ENCODE data around the gene AFF3.

The AFF3 gene

DNA sequence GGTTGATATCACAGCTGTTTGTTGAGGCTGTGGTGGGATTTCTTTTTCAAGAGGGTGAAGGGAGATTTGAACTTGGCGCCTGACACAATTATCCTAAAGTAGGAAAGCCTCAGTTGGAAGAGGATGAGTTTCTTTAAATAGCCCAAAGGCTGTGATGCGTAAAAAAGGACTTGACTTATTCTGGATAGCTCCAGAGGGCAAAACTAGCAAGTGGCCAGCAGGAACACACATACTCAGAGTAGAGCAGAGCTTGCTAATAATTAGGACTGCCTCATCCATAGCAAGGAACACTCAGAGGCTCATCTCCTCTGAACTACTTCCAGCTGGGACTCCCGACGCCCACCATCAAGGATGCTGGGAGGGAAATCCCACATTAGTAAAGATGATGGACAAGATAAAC, 74.0 kb downstream of the AFF3 start:
- DNase-seq (ENCODE audit: low read depth) = no peak

DNA sequence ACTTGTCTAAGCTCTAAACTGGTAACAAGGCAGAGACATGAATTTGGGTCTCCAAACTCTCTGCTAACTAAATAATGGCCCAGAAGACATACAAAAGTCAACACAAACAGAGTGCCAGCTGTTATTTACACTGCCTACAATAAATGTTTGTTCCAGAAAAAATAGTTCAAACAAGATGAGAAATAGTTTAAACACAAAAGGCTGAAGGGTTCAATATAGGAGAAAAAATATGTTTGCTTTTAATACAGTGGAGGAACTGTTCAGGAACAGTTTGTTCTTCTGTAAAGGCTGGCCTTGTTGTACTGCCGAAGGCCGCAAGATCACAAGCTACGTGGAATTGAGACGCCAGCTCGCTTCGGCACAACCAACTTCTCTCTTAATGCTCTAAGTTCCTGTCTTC, 74.6 kb downstream of the AFF3 start:
- DNase-seq (ENCODE audit: low read depth) = no peak

DNA sequence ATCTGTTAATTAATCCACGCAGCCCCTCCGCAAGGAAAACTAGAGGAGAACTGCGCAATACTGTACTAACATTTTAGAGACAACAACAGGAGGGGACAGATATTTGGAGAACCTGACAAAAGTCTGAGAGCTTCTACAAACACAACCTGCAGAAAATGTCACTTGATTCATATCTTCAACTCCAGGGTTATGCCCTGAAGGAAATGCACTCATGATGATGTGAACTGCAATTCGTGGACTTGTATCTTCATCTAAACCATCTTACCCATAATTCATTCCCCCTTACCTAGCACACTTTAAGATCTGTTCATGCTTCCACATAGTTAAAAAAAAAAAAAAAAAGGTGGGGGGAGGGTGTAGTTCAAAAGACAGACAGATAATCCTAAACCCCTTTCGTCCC, 75.5 kb downstream of the AFF3 start:
- DNase-seq (ENCODE audit: low read depth) = no peak

DNA sequence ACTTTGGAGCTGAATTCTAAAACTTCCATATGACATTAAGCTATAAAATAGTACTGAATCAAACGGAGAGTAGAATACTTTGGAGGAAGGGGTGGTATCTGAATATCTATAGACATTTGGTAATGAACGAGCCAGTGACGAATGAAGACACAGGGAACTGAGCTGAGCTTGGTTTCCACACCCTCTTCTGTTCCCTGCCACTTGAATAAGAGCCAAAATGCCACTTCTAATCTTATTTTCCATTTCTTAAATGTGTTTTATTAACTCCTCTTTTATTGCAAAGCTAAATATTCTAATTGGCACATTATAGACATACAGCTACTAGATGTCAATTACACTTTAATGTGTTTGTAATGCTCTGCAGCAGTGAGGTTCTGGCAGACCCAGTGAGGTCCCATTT, 76.1 kb downstream of the AFF3 start:
- DNase-seq (ENCODE audit: low read depth) = no peak

DNA sequence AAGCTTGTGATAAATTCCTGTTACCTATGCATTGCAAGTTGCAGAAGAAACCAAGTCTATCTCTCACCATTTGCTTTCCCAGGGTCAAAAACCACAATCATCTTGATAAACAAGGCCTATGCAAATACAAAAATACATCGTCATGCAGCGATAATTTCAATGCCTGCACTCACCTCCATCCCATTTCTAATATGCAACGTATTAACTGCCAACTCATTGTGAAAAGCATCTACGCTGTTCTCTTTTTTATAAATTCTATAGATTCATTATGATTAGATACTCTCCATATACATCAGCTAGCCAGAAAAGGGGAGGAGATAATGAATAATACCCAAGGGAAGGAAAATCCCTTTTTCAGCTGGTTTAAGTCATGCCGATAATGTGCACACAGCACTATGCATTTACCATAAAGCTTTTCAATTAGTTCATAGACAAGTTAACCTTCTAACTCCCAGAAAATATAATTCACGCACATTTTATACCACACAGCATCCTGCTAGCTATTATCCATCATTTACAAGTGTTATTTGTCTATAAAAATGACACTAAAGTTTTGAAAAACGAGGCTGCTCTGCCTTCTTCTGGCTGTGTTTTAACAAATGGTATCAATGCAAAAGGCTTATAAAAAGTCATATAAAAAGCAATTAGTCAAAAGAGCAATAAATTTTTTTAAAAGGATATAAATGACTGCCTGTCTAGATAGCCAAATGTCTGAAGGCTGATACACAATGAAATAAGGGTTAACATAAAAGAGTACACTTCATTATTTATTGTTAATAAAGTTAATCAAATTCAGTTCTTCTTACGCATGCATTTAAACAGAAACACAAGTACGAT, 77.6 kb downstream of the AFF3 start:
- no peak for DNase-seq (ENCODE audit: low read depth)

DNA sequence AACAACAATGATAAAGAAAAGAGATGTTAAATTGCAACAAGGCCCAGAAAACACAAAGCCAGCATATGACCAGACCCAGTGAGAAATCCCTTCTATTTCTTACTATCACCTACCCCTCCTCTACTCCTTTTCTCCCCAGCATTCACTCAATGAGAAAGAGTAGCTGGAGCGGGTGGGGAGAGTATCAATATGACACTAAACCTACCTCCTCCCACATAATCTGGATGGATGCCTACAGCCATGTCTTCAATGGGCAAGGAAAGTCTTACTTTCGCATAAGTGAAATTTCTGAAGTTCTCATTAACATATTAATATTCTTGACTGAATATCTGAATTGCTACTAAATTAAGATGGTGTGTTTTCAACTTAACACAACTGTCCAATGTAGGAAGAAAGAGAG, 78.2 kb downstream of the AFF3 start:
- no peak for DNase-seq (ENCODE audit: low read depth)

DNA sequence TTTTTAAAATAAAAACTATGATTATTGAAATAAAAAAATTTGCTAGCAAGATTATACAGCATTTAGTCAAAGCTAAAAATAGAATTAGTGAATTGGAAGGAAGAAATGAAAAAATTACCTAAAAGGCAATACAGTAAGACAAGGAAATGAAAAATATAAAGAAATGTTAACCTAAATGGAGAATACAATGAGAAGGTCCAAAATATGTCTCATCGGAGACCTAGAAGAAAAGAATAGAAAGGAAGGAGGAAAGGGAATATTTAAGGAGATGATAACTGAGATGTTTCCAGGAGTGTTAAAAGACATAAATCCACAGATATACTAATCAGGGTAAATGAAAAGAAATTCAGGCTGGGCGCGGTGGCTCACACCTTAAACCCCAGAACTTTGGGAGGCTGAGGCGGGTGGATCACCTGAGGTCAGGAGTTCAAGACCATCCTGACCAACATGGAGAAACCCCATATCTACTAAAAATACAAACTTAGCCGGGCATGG, 78.9 kb downstream of the AFF3 start:
- DNase-seq (ENCODE audit: low read depth) = no peak

DNA sequence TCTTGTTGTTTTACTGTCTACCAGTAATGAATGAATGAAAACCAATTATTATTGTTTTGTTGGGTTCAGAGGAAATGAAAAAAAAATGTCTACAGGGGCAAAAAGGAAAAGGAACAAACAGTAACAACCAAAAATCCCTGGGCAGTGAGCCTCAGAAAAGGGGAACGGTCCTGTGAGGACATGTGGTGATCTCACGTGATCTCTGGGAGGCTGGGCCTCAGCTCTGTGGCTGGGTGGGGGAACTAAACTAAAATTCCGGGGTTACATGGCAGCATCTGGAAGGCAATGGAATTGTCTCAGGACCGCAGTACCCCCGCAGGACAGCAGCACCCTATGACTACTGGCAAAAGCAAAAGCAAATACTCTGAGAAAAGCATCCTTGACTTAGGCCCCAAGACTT, 80.1 kb downstream of the AFF3 start:
- no peak for DNase-seq (ENCODE audit: low read depth)

DNA sequence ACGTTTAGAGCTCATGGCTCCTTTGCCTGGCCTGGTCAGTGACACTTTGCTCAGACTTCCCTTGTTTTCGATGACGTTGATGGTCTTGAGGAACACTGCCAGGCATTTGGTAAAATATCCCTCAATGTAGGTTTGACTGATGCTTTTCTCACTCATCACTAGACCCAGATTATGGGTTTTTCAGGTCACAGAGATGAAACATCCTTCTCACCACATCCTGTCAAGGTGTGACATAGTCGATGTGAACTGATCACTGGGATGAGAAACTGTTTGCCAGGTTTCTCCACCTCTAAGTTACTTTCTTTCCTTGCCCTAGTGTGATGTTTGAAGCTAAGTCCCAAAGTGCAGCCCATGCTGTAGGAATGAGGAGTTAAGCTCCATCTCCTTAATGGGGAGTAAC, 81.5 kb downstream of the AFF3 start:
- DNase-seq (ENCODE audit: low read depth) = no peak

DNA sequence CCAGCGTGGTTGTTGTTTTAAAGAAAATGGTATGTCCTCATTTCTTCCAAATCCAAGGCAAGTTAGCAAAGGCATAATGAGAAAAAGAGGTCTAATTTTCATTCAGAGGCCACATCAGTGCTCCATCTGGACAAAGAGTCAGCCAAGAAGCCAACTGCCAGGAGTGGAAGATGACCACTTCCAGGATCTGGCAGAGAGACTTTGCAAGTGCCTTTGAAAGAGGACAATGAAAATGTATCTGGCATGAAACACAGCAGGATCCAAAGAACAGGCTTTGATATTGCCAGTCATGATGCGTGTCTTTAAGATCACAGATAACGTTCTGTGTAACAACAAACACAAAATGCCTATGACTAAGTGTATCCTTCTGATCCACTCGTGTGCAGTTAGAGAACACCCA, 82.8 kb downstream of the AFF3 start:
- DNase-seq (ENCODE audit: low read depth) = no peak

DNA sequence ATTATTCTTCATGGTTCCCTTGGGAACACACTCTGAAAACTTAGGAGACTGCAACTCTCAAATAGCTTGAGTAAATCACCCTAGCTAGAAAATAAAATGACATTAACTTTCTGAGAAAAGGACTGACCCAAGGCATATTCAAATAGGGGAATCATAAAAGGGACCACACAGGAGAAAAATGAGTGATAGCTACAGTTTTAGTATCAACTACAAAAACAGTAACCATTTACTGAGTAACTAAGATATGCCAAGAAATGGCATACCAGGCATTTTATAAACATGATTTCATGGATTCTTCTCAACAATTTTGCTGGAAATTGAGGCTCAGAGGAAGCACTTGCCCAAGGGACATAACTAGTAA, 84.5 kb downstream of the AFF3 start:
- DNase-seq (ENCODE audit: low read depth) = no peak

DNA sequence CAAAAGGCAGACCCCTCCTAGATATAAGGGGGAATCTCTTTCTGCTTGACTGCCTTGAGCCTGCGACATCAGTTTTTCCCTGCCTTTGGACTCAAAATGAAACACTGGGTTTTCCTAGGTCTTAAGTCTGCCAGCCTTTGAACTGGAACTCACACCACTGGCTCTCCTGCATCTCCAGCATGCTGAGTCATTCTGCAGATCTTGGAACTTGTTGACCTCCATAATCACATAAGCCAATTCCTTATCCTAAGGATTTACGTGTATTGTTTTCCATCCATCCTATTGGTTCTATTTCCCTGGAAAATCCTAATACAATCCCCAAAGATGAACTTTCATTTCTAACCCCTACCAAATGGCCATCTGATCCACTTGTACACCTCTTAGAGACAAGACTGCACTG, 88.0 kb downstream of the AFF3 start:
- no peak for DNase-seq (ENCODE audit: low read depth)

DNA sequence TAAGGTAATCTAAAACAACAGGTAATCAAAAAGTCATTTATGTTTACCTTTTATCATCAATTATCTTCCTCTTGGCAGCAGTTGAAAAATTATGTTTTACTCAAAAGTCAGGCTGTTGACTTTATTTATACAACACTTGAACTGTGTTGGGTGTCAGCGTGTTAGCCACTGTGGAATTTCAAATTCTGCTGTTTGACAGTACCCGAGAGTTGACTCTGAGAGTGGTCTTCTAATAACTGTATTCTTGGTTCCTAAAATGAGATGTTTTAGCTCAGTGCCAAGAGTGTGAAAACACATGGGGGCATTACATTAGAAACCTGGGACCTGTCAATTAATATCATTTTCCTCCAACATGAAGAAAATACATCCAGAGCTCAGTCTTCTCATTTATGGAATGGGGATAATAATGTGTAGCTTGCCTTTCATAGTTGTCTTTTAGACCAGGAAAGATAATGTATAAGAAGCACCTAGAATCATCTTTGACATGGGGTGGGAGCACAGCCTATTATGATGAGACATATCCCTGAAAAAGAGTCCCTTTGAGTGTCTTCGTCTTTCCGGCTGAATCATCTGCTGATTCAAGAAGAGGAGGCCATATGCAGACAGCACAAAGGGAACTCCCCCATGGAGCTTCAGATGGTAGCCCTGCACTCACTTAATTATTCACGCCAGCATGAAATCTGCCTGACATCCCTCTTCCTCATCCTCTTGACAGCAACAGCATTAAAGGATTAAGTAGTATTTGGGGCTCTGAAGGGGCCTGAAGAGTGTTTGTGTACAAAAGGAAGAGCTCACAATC, 89.1 kb downstream of the AFF3 start:
- no peak for DNase-seq (ENCODE audit: low read depth)

DNA sequence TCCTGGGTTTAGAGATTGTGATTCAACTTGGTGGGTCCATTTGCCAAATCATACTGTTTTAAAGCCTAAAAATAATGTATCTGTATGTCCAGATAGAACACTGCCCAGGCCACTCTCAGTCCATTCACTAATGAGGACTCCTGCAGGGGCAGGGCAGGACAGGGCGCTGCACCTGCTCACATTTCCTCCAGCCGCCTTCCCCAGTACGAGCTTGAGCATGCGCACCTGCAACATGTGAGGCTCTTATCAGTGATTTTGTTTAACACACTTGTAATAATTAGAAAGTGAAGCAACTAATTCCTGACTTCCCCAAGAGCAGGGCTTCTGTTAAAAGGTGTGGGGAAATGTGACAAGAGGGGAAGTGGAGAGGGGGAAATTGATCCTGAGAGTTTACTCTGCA, 89.7 kb downstream of the AFF3 start:
- DNase-seq (ENCODE audit: low read depth) = no peak

DNA sequence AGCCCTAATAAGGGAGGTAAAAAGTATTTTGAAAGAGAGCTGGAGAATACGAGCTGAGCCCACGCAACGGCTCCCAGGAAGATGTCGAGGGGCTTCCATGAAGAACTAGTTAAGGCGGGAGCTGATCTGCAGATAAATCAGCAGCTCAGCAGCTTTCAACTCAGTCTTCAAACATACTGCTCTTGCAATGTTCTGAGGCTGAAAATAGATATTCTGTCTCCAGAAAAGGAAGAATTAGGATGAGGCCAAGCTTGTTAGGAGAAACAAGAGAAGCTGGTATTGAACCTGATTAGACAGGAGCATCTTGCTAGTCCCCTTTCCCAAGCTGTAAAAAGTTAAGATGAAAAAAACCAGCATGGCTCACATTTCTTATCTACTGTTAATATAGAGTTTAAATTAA, 91.1 kb downstream of the AFF3 start:
- no peak for DNase-seq (ENCODE audit: low read depth)

DNA sequence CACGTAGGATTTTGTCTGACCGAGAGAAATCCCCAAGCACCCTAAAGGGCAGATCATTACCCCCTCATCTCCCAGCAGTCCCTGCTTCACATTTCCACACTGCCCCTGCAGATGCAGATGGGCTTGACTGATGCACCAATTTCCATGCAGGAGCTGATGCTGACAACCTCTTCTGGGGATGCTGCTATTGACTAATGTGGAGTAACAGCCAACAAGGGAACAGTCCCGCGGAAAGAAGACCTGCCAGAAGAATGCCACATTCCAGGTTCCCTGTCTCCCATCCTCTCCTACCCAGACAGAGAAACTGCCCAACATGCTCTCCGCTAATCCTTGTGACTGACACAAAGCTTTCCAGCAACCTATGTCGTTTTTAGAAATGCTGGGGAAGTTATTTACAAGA, 91.7 kb downstream of the AFF3 start:
- no peak for DNase-seq (ENCODE audit: low read depth)

DNA sequence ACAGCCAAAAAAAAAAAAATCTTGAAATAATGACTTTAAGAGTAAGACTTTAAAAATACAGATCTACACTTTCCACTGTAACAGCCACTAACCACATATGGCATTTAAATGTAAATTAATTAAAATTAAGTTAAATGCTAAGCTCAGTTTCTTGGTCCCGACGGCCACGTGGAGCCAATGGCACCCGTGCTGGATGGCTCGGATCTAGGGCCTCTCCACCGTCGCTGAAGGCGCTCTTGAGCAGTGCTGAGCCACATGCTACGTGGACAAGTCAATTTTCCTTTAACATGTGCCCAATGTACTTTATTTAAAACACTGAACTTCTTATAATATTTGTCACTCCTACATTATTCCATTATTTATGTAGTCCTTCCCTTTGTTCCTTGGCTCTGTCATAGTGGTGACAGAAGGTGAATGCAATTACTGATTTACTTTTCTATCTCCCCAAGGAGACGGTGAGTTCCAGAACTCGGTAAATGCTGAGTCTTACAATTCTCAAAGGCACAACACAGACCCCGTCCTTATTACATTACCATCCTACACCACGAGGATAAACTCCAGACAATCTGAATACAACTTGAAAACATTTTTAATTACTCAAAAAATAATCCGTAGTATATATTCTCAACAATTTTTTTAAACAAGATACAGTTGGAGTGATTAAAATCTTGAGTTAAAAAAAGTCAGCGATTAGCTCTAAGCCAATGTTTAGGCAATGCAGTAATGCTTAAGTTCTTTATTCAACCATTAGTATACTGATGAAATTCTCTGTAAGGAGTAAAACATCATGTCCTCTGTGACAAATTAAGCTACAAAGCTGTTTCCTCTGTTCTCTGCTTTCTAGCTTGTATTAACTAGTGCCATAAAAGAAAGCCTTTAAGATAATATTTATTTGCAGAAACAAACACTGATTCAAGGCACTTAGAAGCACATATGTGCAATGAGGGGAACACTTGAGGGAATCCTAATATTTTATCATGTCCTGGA, 95.1 kb downstream of the AFF3 start:
- DNase-seq (ENCODE audit: low read depth) = no peak

DNA sequence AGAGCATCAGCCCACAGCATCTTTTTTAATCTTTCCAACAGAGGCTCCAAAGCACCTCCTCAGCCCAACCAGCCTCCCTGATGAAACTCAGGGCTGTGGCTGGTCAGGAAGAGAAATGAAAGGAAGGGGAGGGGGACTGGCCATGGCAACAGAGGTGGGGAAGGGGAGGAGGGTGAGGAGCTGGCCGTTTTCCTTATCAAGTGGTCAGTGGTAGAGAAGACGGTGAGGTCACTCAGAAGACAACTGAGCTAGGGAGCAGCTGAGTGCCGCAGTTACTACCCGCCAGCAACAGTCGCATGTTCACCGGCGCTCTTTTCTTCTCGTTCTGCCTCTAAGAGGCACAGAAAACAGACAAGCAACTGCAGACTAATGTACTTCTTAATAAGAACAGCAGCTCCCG, 97.4 kb downstream of the AFF3 start:
- no peak for DNase-seq (ENCODE audit: low read depth)

DNA sequence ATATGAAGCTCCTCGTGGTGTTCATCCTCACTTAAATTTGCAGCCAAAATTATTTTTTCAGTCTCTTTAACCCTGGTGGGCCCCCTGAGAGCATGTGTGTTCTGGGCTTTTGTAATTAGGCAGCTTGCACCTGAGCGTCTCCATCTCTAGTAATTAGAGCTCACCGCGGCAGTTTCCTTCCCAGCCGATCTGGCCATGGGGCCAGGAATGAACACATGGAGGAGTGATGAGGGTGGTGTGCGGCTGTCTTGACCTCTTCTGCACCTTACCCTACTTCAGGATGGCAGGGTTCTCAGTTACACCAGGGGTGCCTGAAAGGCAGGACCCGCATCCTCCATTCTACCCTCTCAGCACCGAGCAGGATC, 98.5 kb downstream of the AFF3 start:
- no peak for DNase-seq (ENCODE audit: low read depth)

DNA sequence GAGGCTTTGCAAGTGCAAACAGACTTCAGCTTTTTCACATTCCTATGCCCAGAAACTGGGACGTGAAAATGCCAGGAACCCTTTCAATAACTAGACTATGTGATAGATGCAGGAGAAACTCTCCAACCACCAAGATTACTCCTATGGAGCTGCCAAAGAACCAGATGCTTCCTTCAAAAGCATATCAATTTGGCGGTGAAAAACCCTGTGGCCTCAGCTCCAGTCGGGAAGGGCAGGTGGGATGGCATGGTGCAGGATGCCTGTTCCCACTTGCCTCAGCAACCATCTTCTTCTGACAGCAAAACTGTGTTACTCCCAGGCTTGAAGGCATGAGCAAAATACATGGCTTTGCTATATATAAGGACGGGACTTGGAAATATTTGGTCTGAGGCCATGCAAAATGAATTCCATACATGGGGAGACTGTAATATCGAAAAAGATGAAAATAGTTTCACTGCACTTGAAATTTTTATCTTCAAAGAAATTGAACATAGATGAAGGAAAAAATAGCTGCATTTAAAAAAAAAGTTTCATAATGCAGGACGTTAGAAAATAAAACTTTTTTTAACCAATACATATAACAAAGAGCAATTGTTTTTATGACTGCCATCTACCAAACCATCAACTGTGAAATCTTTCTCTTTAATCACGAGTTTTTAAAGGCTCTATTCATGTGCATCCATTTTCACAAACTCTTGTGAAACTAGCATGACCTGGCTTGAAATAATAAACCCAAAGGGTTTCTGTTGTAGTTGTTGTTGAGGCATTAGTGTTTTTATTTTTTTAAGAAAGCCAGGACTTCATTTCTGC, 99.1 kb downstream of the AFF3 start:
- no peak for DNase-seq (ENCODE audit: low read depth)

DNA sequence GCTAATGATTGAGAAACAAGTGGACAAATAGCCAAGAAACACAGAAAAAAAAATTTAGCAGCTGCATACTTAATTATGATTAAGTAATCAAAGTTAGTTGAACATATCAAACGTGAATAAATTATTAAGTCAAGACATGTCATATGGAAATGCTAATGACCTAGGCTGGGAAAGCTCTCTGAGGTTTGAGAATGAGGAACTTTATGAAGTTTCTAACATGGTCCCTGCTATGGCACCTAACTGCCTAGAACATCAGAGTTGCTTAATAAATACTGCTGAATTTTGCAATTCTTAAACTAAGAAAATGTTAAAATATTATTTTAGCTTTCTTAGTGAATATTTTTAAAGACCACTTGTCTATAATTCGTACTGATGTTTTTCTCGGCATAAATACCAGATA, 99.8 kb downstream of the AFF3 start:
- no peak for DNase-seq (ENCODE audit: low read depth)

DNA sequence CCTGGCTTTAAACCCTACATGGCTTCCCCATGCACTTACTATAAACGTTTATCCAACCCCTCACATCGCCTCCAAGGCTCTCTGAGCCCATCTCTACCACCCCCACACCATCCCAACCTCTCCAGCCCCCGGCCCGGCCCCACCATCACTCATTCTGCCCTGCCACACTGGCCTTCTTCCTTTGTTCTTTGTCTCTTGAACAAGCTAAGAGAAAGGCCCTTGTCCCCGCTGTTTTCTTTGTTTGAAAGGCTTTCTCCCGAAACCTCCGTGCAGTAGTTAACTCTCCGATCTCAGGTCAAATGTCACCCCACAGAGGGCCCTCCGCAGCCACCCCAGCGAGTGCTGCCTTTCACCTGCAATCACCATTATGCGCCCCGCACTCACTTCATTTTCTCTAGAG, 100.4 kb downstream of the AFF3 start:
- DNase-seq (ENCODE audit: low read depth) = no peak

All from activated T-helper 9 cell treated with anti-CD3 and anti-CD28 coated beads, Interleukin-2, amount 50 U/mL, for 16 hours (primary cell).